CD4-positive, CD25-positive, alpha-beta regulatory T cell (primary cell): ENCODE measurements around the gene C10orf105. TPM values are rescaled to one million over a fixed set of nuclear protein-coding genes. Genes with fewer than 3 reads are reported as not detected.

ENCODE experiments used
- ATAC-seq, 2 donors: fragments of 150-1000 bp; cut with Tn5 transposase; one replicate each; pipeline ENCODE4 v1.10.0; 2021; ENCODE audit warnings: low read depth in 2 of 2, moderate number of reproducible peaks in 2 of 2, moderate library complexity in 1 of 2
- DNase-seq, 3 donors: peaks; one replicate each; pipeline versions ENCODE4 v3.0.0 to v3.0.0-alpha.2; 2012 to 2022; ENCODE audit warnings: mixed read lengths in 1 of 3
- H3K27ac ChIP-seq: one replicate; pipeline ENCODE4 v1.7.0; 2013; ENCODE audit warnings: mild to moderate bottlenecking, low read length; ENCODE audit not compliant: insufficient read depth, poor library complexity, severe bottlenecking
- H3K27me3 ChIP-seq: one replicate; pipeline ENCODE4 v1.7.0; 2013; ENCODE audit warnings: low read length; ENCODE audit not compliant: control insufficient read depth, insufficient read depth
- H3K36me3 ChIP-seq: one replicate; pipeline ENCODE4 v1.7.0; 2013; ENCODE audit warnings: mild to moderate bottlenecking, low read length, moderate library complexity; ENCODE audit not compliant: control insufficient read depth, insufficient read depth
- H3K4me1 ChIP-seq: 2 replicates; pipeline ENCODE4 v1.7.0; 2013; ENCODE audit warnings: mild to moderate bottlenecking, low read length; ENCODE audit not compliant: insufficient read depth, control insufficient read depth, poor library complexity, severe bottlenecking
- H3K4me3 ChIP-seq: one replicate; pipeline ENCODE4 v1.7.0; 2013; ENCODE audit warnings: low read depth, mild to moderate bottlenecking, low read length, moderate library complexity
- H3K9me3 ChIP-seq, 2 experiments: 1 replicate in 1 of 2; 2 replicates in 1 of 2; pipeline ENCODE4 v1.7.0; 2013; ENCODE audit warnings: low read length in 2 of 2, mild to moderate bottlenecking in 1 of 2, moderate library complexity in 1 of 2; ENCODE audit not compliant: control insufficient read depth in 2 of 2
- H3K27ac Mint-ChIP-seq, 3 donors: one replicate each; pipeline ENCODE4 v1.8.0; 2020 to 2022; ENCODE audit warnings: mild to moderate bottlenecking in 3 of 3, mixed read lengths in 3 of 3, moderate library complexity in 2 of 3
- H3K27me3 Mint-ChIP-seq: one replicate; pipeline ENCODE4 v1.8.0; 2022; ENCODE audit warnings: mild to moderate bottlenecking, mixed read lengths
- H3K36me3 Mint-ChIP-seq: one replicate; pipeline ENCODE4 v1.8.0; 2020; ENCODE audit warnings: mixed read lengths
- H3K4me1 Mint-ChIP-seq, 4 donors: one replicate each; pipeline ENCODE4 v1.8.0; 2020 to 2022; ENCODE audit warnings: mixed read lengths in 4 of 4, mild to moderate bottlenecking in 1 of 4
- H3K4me3 Mint-ChIP-seq, 4 donors: one replicate each; pipeline ENCODE4 v1.8.0; 2020 to 2022; ENCODE audit warnings: mild to moderate bottlenecking in 4 of 4, mixed read lengths in 4 of 4, moderate library complexity in 3 of 4
- H3K9me3 Mint-ChIP-seq, 7 donors: one replicate each; pipeline ENCODE4 v1.8.0; 2020 to 2022; ENCODE audit warnings: mixed read lengths in 7 of 7, mild to moderate bottlenecking in 3 of 7, moderate library complexity in 2 of 7
- polyA plus RNA-seq, 4 donors: library from polyadenylated mRNA; unstranded; fragments of 300-500 nt; fragmentation: Illumina TruSeq; gene quantifications; one replicate each; pipeline ENCODE4 v1.2.3, GENCODE V29; 2021
- total RNA-seq: library from RNA; stranded (reverse); gene quantifications from one replicate; pipeline ENCODE4 v1.2.3, GENCODE V29; 2022

C10orf105 gene
- total and polyA plus RNA-seq, 5 donors from 2014 or later = 0.05 to 0.52 (median 0.20) TPM; not detected in 2

GRCh38 chr10:71716426-71716825 is 3.2 kb downstream of the C10orf105 start:
- peak overlapping the region in 1 of 4 donors; percentile 21 for H3K4me3 Mint-ChIP-seq

GRCh38 chr10:71715860-71716259 is 3.7 kb downstream of the C10orf105 start:
- DNase-seq (no peak), ATAC-seq (no peak)
- Mint-ChIP-seq H3K4me1 (peaks cover 14 to 75% (median 29%) of the 10 kb centered on the region in 4 donors), H3K9me3 (no peaks in the 10 kb centered on the region), H3K4me3 (peak overlapping the region; percentile 22 to 60 (median 54)), H3K36me3 (no peaks in the 10 kb centered on the region), H3K27me3 (peaks cover 4% of the 10 kb centered on the region), H3K27ac (peak overlapping the region; percentile 78 to 87 (median 79))
- H3K27me3 ChIP-seq = no peaks in the 10 kb centered on the region
- no peaks in the 10 kb centered on the region for H3K9me3 ChIP-seq
- no peak overlapping the region for H3K4me3 ChIP-seq
- H3K27ac ChIP-seq = peak overlapping the region; percentile 90
- peaks cover 51% of the 10 kb centered on the region for H3K4me1 ChIP-seq
- no peaks in the 10 kb centered on the region for H3K36me3 ChIP-seq

More at GRCh38 chr10:71716426-71716825, 3.2 kb downstream of the C10orf105 start:
- Mint-ChIP-seq H3K9me3 (no peaks in the 10 kb centered on the region), H3K4me1 (peaks cover 16 to 76% (median 30%) of the 10 kb centered on the region in 4 donors), H3K27ac (peak overlapping the region; percentile 43 to 82 (median 78)), H3K27me3 (peaks cover 4% of the 10 kb centered on the region), H3K36me3 (peaks cover under 1% of the 10 kb centered on the region)
- Histone ChIP-seq H3K4me1 (peaks cover 51% of the 10 kb centered on the region), H3K27ac (peak overlapping the region; percentile 90), H3K9me3 (no peaks in the 10 kb centered on the region), H3K4me3 (no peak overlapping the region), H3K36me3 (no peaks in the 10 kb centered on the region), H3K27me3 (no peaks in the 10 kb centered on the region)
- DNase-seq = no peak
- ATAC-seq = no peak

- Histone ChIP-seq H3K36me3 (no peaks in the 10 kb centered on the region), H3K4me3 (no peak overlapping the region), H3K27me3 (no peaks in the 10 kb centered on the region), H3K4me1 (peaks cover 51% of the 10 kb centered on the region), H3K27ac (peak overlapping the region; percentile 90), H3K9me3 (no peaks in the 10 kb centered on the region)
- no peak for ATAC-seq
- no peak for DNase-seq
- H3K9me3 Mint-ChIP-seq = no peaks in the 10 kb centered on the region
- no peaks in the 10 kb centered on the region for H3K36me3 Mint-ChIP-seq
- H3K4me3 Mint-ChIP-seq = peak overlapping the region in 1 of 4 donors; percentile 68
- peaks cover 15 to 78% (median 30%) of the 10 kb centered on the region in 4 donors for H3K4me1 Mint-ChIP-seq
- H3K27me3 Mint-ChIP-seq = no peaks in the 10 kb centered on the region
- H3K27ac Mint-ChIP-seq = peak overlapping the region; percentile 78 to 87 (median 79)
These were observed 4.6 kb downstream of the C10orf105 start for GRCh38 chr10:71715026-71715425.

- Histone ChIP-seq H3K36me3 (no peaks in the 10 kb centered on the region), H3K27me3 (no peaks in the 10 kb centered on the region), H3K4me1 (peaks cover 51% of the 10 kb centered on the region), H3K9me3 (no peaks in the 10 kb centered on the region), H3K4me3 (peak overlapping the region; percentile 55), H3K27ac (peak overlapping the region; percentile 90)
- H3K27ac Mint-ChIP-seq = peak overlapping the region; percentile 100
- H3K4me3 Mint-ChIP-seq = peak overlapping the region; percentile 81 to 93 (median 87)
- ATAC-seq (no peak), DNase-seq (no peak)
- no peaks in the 10 kb centered on the region for H3K27me3 Mint-ChIP-seq
- no peaks in the 10 kb centered on the region for H3K36me3 Mint-ChIP-seq
- no peaks in the 10 kb centered on the region for H3K9me3 Mint-ChIP-seq
- peaks cover 16 to 82% (median 32%) of the 10 kb centered on the region in 4 donors for H3K4me1 Mint-ChIP-seq
These were observed 5.0 kb downstream of the C10orf105 start for GRCh38 chr10:71714592-71714991.

- no peaks in the 10 kb centered on the region for H3K36me3 ChIP-seq
- H3K27ac ChIP-seq = peak overlapping the region; percentile 90
- H3K36me3 Mint-ChIP-seq = no peaks in the 10 kb centered on the region
- peaks cover 51% of the 10 kb centered on the region for H3K4me1 ChIP-seq
- peaks cover 16 to 82% (median 33%) of the 10 kb centered on the region in 4 donors for H3K4me1 Mint-ChIP-seq
- no peaks in the 10 kb centered on the region for H3K27me3 Mint-ChIP-seq
- H3K9me3 ChIP-seq = no peaks in the 10 kb centered on the region
- peak overlapping the region; percentile 55 for H3K4me3 ChIP-seq
- no peaks in the 10 kb centered on the region for H3K27me3 ChIP-seq
- DNase-seq = peak in 1 of 3 donors; percentile 58
- peak overlapping the region; percentile 100 for H3K27ac Mint-ChIP-seq
- peak overlapping the region; percentile 81 to 93 (median 87) for H3K4me3 Mint-ChIP-seq
- H3K9me3 Mint-ChIP-seq = no peaks in the 10 kb centered on the region
- no peak for ATAC-seq
These were observed 5.6 kb downstream of the C10orf105 start for GRCh38 chr10:71714031-71714410.

- Mint-ChIP-seq H3K27me3 (no peaks in the 10 kb centered on the region), H3K27ac (peak overlapping the region; percentile 100), H3K4me1 (peaks cover 16 to 83% (median 33%) of the 10 kb centered on the region in 4 donors), H3K9me3 (no peaks in the 10 kb centered on the region), H3K36me3 (no peaks in the 10 kb centered on the region), H3K4me3 (peak overlapping the region; percentile 81 to 93 (median 87))
- Histone ChIP-seq H3K36me3 (no peaks in the 10 kb centered on the region), H3K9me3 (no peaks in the 10 kb centered on the region), H3K4me3 (peak overlapping the region; percentile 55), H3K27ac (peak overlapping the region; percentile 90), H3K27me3 (no peaks in the 10 kb centered on the region), H3K4me1 (peaks cover 57% of the 10 kb centered on the region)
- DNase-seq (peak in 1 of 3 donors; percentile 62), ATAC-seq (peak; percentile 59 to 65)
These were observed 6.2 kb downstream of the C10orf105 start for GRCh38 chr10:71713135-71714030.

GRCh38 chr10:71712572-71713134 is 6.9 kb downstream of the C10orf105 start:
- Mint-ChIP-seq H3K27me3 (no peaks in the 10 kb centered on the region), H3K9me3 (no peaks in the 10 kb centered on the region), H3K36me3 (no peaks in the 10 kb centered on the region), H3K4me3 (peak overlapping the region; percentile 81 to 93 (median 87)), H3K4me1 (peaks cover 16 to 88% (median 35%) of the 10 kb centered on the region in 4 donors), H3K27ac (peak overlapping the region; percentile 100)
- no peaks in the 10 kb centered on the region for H3K36me3 ChIP-seq
- DNase-seq (peak in 2 of 3 donors; percentile 63 to 83), ATAC-seq (peak; percentile 54 to 67)
- H3K4me3 ChIP-seq = no peak overlapping the region
- H3K4me1 ChIP-seq = peaks cover 64% of the 10 kb centered on the region
- H3K27me3 ChIP-seq = no peaks in the 10 kb centered on the region
- H3K9me3 ChIP-seq = no peaks in the 10 kb centered on the region
- peak overlapping the region; percentile 90 for H3K27ac ChIP-seq
